ENCODE results near the gene PARD6A. TPM values are rescaled to one million over a fixed set of nuclear protein-coding genes. Genes with fewer than 3 reads are reported as not detected.

Gene PARD6A
- total and polyA plus RNA-seq, 2 of the 13 experiments (the other 11 are each of a cell fraction or from before 2014, with no cell fraction given): 3.5 to 4.3 TPM

- Histone ChIP-seq H2AFZ (ENCODE audit: low read length) (no peak overlapping the region), H3K79me2 (ENCODE audit: insufficient read depth, low read length) (no peaks in the 10 kb centered on the region), H3K27ac (ENCODE audit: extremely low read length, insufficient read depth, low read length) (no peak overlapping the region), H3K9me3 (ENCODE audit: low read length) (no peaks in the 10 kb centered on the region), H3K27me3 (ENCODE audit: control insufficient read depth in 1 of 2, insufficient read depth in 2 of 2, low read length in 2 of 2) (peaks cover 18 to 73% of the 10 kb centered on the region in 2 experiments), H3K4me3 (replicated peaks in 1 of 3; ENCODE audit: insufficient read depth in 1 of 3, low read depth in 2 of 3, low read length in 3 of 3) (peak overlapping the region in 1 of 3 experiments; percentile 44; a peak in 1 of 6 replicates), H3K36me3 (replicated peaks in 1 of 2; ENCODE audit: control insufficient read depth in 1 of 2, insufficient read depth in 2 of 2, low read length in 2 of 2) (no peaks in the 10 kb centered on the region), H3K9ac (ENCODE audit: insufficient read depth, low read depth, low read length) (no peak overlapping the region), H4K20me1 (ENCODE audit: insufficient read depth, low read length) (peaks cover 11% of the 10 kb centered on the region), H3K4me2 (ENCODE audit: low read depth, low read length) (peak overlapping the region; percentile 48; the same call in 1 of the 2 replicates), H3K4me1 (ENCODE audit: insufficient read depth, low read length) (peaks cover 32% of the 10 kb centered on the region)
- BruUV-seq (replicated peaks): no TSS peak
- intact Hi-C loops (cut with micrococcal nuclease; ENCODE audit: unreplicated experiment): no loop called here
- CTCF ChIA-PET (ENCODE audit: low intra/inter-chr PET ratio, low total read pairs): no interaction called here
- POLR2A ChIA-PET: interaction anchor here (1.3 kb wide), 1 partner anchor 127 kb away, joined by 3 read pairs; no protein-coding TSS in a partner anchor
- TF ChIP-seq NRL (CRISPR knock-in tag; IDR thresholded peaks at IDR 0.05; ENCODE audit: borderline replicate concordance) (no peak), PCBP1 (IDR thresholded peaks at IDR 0.05; ENCODE audit: borderline replicate concordance, low read depth, low read length) (0 out of 2 replicates have a peak, but pooled peaks have one; percentile 31)
- FAIRE-seq: no peak
- in situ Hi-C loops (cut with HindIII; ENCODE audit: extremely low pct_ligation_motif_present, low pct_unique_long_range_greater_than_20kb): loop anchor here (5.0 kb wide), 1 partner anchor 100 kb away; no protein-coding TSS in a partner anchor
- ATAC-seq: no peak
- 48% methylated on average over 9 of the region's 13 CpGs for WGBS (ENCODE audit: low lambda C conversion rate)
- no peak for DNase-seq (ENCODE audit: low spot score)
Measured at GRCh38 chr16:67647681-67648080, 13.1 kb upstream of the PARD6A start.

DNA sequence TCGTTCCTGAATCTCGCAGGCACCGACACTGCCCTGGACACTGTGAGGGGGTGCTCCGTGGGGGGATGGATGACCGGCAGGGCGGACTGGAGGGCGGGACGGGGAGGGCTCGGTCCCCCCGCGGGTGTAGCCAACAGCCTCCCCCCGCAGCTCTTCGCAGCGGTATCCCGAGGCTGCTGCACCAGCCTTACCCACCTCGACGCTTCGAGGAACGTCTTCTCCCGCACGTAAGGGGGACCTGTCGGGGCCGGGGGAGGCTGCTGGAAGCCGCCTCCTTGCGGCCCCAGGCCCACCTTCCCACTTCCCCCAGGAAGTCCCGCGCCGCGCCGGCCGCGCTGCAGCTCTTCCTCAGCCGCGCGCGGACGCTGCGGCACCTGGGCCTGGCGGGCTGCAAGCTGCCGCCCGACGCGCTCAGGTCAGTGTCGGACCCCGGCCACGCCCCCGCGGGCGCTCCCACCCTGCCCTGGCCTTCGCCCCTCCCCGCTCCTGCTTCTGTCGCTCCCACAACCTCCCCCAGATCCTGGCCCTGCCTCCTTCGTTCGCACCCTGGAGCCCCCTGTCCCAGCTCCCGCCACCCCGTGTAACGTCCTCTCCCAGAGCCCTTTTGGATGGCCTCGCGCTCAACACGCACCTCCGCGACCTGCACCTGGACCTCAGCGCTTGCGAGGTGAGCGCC is 12.5 kb upstream of the PARD6A start:
- peaks cover 11% of the 10 kb centered on the region for H4K20me1 ChIP-seq (ENCODE audit: insufficient read depth, low read length)
- peak overlapping the region in 1 of 3 experiments; percentile 44; a peak in 1 of 6 replicates for H3K4me3 ChIP-seq (replicated peaks in 1 of 3; ENCODE audit: insufficient read depth in 1 of 3, low read depth in 2 of 3, low read length in 3 of 3)
- ATAC-seq (0 out of 3 replicates have a peak, but pooled peaks have one; percentile 4), FAIRE-seq (no peak), DNase-seq (ENCODE audit: low spot score) (no peak)
- H3K36me3 ChIP-seq (replicated peaks in 1 of 2; ENCODE audit: control insufficient read depth in 1 of 2, insufficient read depth in 2 of 2, low read length in 2 of 2): no peaks in the 10 kb centered on the region
- POLR2A ChIA-PET: interaction anchor here (0.8 to 1.3 kb wide), 2 partner anchors 12 to 127 kb away, joined by 3 read pairs; partner anchors contain the start of gene ACD
- H3K27ac ChIP-seq (ENCODE audit: extremely low read length, insufficient read depth, low read length): no peak overlapping the region
- H3K27me3 ChIP-seq (ENCODE audit: control insufficient read depth in 1 of 2, insufficient read depth in 2 of 2, low read length in 2 of 2): peaks cover 18 to 75% of the 10 kb centered on the region in 2 experiments
- no peaks in the 10 kb centered on the region for H3K79me2 ChIP-seq (ENCODE audit: insufficient read depth, low read length)
- peaks cover 33% of the 10 kb centered on the region for H3K4me1 ChIP-seq (ENCODE audit: insufficient read depth, low read length)
- no peak overlapping the region for H2AFZ ChIP-seq (ENCODE audit: low read length)
- no TSS peak for BruUV-seq (replicated peaks)
- intact Hi-C loops (cut with micrococcal nuclease; ENCODE audit: unreplicated experiment) (no loop called here), in situ Hi-C loops (cut with HindIII; ENCODE audit: extremely low pct_ligation_motif_present, low pct_unique_long_range_greater_than_20kb) (loop anchor here (5.0 kb wide), 1 partner anchor 101 kb away; no protein-coding TSS in a partner anchor)
- H3K9ac ChIP-seq (ENCODE audit: insufficient read depth, low read depth, low read length): no peak overlapping the region
- H3K4me2 ChIP-seq (ENCODE audit: low read depth, low read length): peak overlapping the region; percentile 48
- 45% methylated on average over 47 of the region's 65 CpGs for WGBS (ENCODE audit: low lambda C conversion rate)
- CTCF ChIA-PET (ENCODE audit: low intra/inter-chr PET ratio, low total read pairs): no interaction called here
- no peaks in the 10 kb centered on the region for H3K9me3 ChIP-seq (ENCODE audit: low read length)
- TF ChIP-seq MTF2 (CRISPR knock-in tag; IDR thresholded peaks at IDR 0.05; ENCODE audit: borderline replicate concordance): peak; percentile 82
- TF ChIP-seq ZNF800 (CRISPR knock-in tag; IDR thresholded peaks at IDR 0.05): peak; percentile 86
- no peak for TF ChIP-seq HNF1A (IDR thresholded peaks at IDR 0.05; ENCODE audit: low read depth)
- TF ChIP-seq HNF1A (CRISPR knock-in tag; IDR thresholded peaks at IDR 0.05; ENCODE audit: borderline replicate concordance): 0 out of 2 replicates have a peak, but pooled peaks have one; percentile 29
- TF ChIP-seq HOXA3 (CRISPR knock-in tag; IDR thresholded peaks at IDR 0.05): 0 out of 2 replicates have a peak, but pooled peaks have one; percentile 8
- peak; percentile 13; the same call in 1 of the 2 replicates for TF ChIP-seq GABPB1 (CRISPR knock-in tag; IDR thresholded peaks at IDR 0.05)
- TF ChIP-seq NFKB2 (CRISPR knock-in tag; IDR thresholded peaks at IDR 0.05; ENCODE audit: borderline replicate concordance): 0 out of 2 replicates have a peak, but pooled peaks have one; percentile 38
- TF ChIP-seq SMC3 (IDR thresholded peaks at IDR 0.05; ENCODE audit: low read length): no peak

Measured in HepG2 (cell line).